GM12878 (cell line): ENCODE results near the gene GGA2. TPM values are rescaled to one million over a fixed set of nuclear protein-coding genes. Genes with fewer than 3 reads are reported as not detected.

Source experiments
- ASH2L ChIP-seq: fragments of 300-600, 200-600 bp; sonication (generic); IDR thresholded peaks from 2 replicates; pipeline ENCODE4 v1.6.1; 2017; ENCODE audit warnings: low read depth, mild to moderate bottlenecking, borderline replicate concordance
- EED ChIP-seq: sonication (generic); IDR thresholded peaks from 2 replicates; pipeline ENCODE4 v1.6.1; 2016; ENCODE audit warnings: antibody characterized with exemption, low read depth
- ETV6 ChIP-seq, 2 experiments: fragments of 450-650 bp in 1 of 2; IDR thresholded peaks in 1 of 2; conservative IDR thresholded peaks in 1 of 2; 2 replicates each; pipeline ENCODE4 v1.6.1; 2014; ENCODE audit warnings: antibody characterized with exemption in 1 of 2, borderline replicate concordance in 1 of 2, low read depth in 1 of 2, mild to moderate bottlenecking in 1 of 2, moderate library complexity in 1 of 2
- FOXK2 ChIP-seq: fragments of 450-650 bp; IDR thresholded peaks from 2 replicates; pipeline ENCODE4 v1.6.1; 2017; ENCODE audit warnings: mild to moderate bottlenecking, moderate library complexity
- IRF4 ChIP-seq: IDR thresholded peaks from 2 replicates; pipeline ENCODE4 v1.6.1; 2011; ENCODE audit warnings: low read depth, low read length
- JUND ChIP-seq: IDR thresholded peaks from 2 replicates; pipeline ENCODE4 v1.6.1; 2012; ENCODE audit warnings: low read depth, mild to moderate bottlenecking, low read length, improper control_type of control experiment, moderate library complexity
- KAT2A ChIP-seq: conservative IDR thresholded peaks from 2 replicates; pipeline ENCODE4 v1.6.1; 2011; ENCODE audit warnings: low read depth, low read length; ENCODE audit not compliant: control insufficient read depth
- KDM1A ChIP-seq: fragments of 200-600 bp; sonication (generic); IDR thresholded peaks from 2 replicates; pipeline ENCODE4 v1.6.1; 2016; ENCODE audit warnings: borderline replicate concordance
- MEF2B ChIP-seq: fragments of 450-650 bp; IDR thresholded peaks from 2 replicates; pipeline ENCODE4 v1.6.1; 2018; ENCODE audit warnings: mild to moderate bottlenecking, moderate library complexity; ENCODE audit not compliant: partially characterized antibody, poor library complexity, severe bottlenecking
- MXI1 ChIP-seq: fragments of 150-350 bp; IDR thresholded peaks from 2 replicates; pipeline ENCODE4 v1.6.1; 2011; ENCODE audit warnings: low read depth, mild to moderate bottlenecking, inconsistent platforms, low read length, improper control_type of control experiment
- MYB ChIP-seq: fragments of 150-350 bp; IDR thresholded peaks from 2 replicates; pipeline ENCODE4 v1.6.1; 2014; ENCODE audit warnings: mild to moderate bottlenecking, low read depth, low read length, borderline replicate concordance
- NR2C2 ChIP-seq: IDR thresholded peaks from 2 replicates; pipeline ENCODE4 v1.6.1; 2011; ENCODE audit warnings: borderline replicate concordance, low read depth; ENCODE audit not compliant: control insufficient read depth, insufficient read length
- POLR2AphosphoS5 ChIP-seq: IDR thresholded peaks from 2 replicates; pipeline ENCODE4 v1.6.1; 2011; ENCODE audit warnings: mild to moderate bottlenecking, low read length, inconsistent platforms
- RFX5 ChIP-seq: IDR thresholded peaks from 2 replicates; pipeline ENCODE4 v1.6.1; 2011; ENCODE audit warnings: low read depth, low read length, improper control_type of control experiment
- RUNX3 ChIP-seq: IDR thresholded peaks from 2 replicates; pipeline ENCODE4 v1.6.1; 2012; ENCODE audit warnings: low read length, inconsistent platforms
- SMAD5 ChIP-seq: IDR thresholded peaks from 2 replicates; pipeline ENCODE4 v1.6.1; 2016; ENCODE audit warnings: antibody characterized with exemption, low read depth
- SREBF1 ChIP-seq: IDR thresholded peaks from 2 replicates; pipeline ENCODE4 v1.6.1; 2012; ENCODE audit warnings: mild to moderate bottlenecking, low read length
- STAT3 ChIP-seq: IDR thresholded peaks from 2 replicates; pipeline ENCODE4 v1.6.1; 2011; ENCODE audit warnings: low read depth, low read length, improper control_type of control experiment
- USF2 ChIP-seq: IDR thresholded peaks from 2 replicates; pipeline ENCODE4 v1.6.1; 2011; ENCODE audit warnings: low read depth, low read length, improper control_type of control experiment, borderline replicate concordance
- ZBTB11 ChIP-seq: fragments of 450-650 bp; formaldehyde crosslinking; IDR thresholded peaks from 2 replicates; pipeline ENCODE4 v1.5.0; 2022; ENCODE audit warnings: mild to moderate bottlenecking, missing genetic modification characterization
- ZNF207 ChIP-seq: fragments of 450-650 bp; IDR thresholded peaks from 2 replicates; pipeline ENCODE4 v1.6.1; 2014; ENCODE audit warnings: antibody characterized with exemption, mild to moderate bottlenecking, borderline replicate concordance
- ZNF24 ChIP-seq: fragments of 450-650 bp; IDR thresholded peaks from 2 replicates; pipeline ENCODE4 v1.6.1; 2017; ENCODE audit warnings: antibody characterized with exemption, mild to moderate bottlenecking
- ZNF384 ChIP-seq: IDR thresholded peaks from 2 replicates; pipeline ENCODE4 v1.6.1; 2012; ENCODE audit warnings: low read depth, mild to moderate bottlenecking, low read length, improper control_type of control experiment, borderline replicate concordance
- polyA plus RNA-seq, 11 experiments: library from polyadenylated mRNA; depleted of rRNA in 4 of 11; unstranded in 6 of 11; stranded (reverse) in 5 of 11; fragments of >200 nt; fragmentation: Nextera tagmentation in 4 of 11; fragmentation: Illumina TruSeq in 1 of 11; extraction: Ambion mirVana in 4 of 11; extraction: Trizol in 1 of 11; gene quantifications; 1 replicate in 1 of 11; 2 replicates in 10 of 11; pipeline versions ENCODE4 v1.2.1 to v1.2.3, GENCODE V29; 2011 to 2016; ENCODE audit warnings: inconsistent platforms in 2 of 11, missing spikeins in 2 of 11, low read depth in 1 of 11
- total RNA-seq, 4 experiments: library from RNA; depleted of rRNA in 3 of 4; stranded (reverse); fragments of >200 nt in 3 of 4; fragmentation: Illumina TruSeq in 1 of 4; extraction: Trizol in 1 of 4; gene quantifications; 2 replicates each; pipeline versions ENCODE4 v1.2.1 to v1.2.3, GENCODE V29; 2013 to 2021
- TF ChIP-seq, protein P1 (sequence below): fragments of 450-650 bp; IDR thresholded peaks from 2 replicates; pipeline ENCODE4 v1.6.1; 2017; ENCODE audit warnings: mild to moderate bottlenecking, low read depth, inconsistent platforms; ENCODE audit not compliant: poor library complexity, severe bottlenecking
- TF ChIP-seq, protein P2 (sequence below): IDR thresholded peaks from 2 replicates; pipeline ENCODE4 v1.6.1; 2012; ENCODE audit warnings: low read depth, low read length, improper control_type of control experiment

The GGA2 gene
- total and polyA plus RNA-seq, 10 of the 15 experiments (the other 5 are each of a cell fraction or from before 2014, with no cell fraction given) = 14.1 to 153 (median 86.6) TPM

GRCh38 chr16:23510164-23510914 is at the start of gene GGA2 (continued):
- TF ChIP-seq USF2 (peak; percentile 78), POLR2AphosphoS5 (peak; percentile 91), RUNX3 (peak; percentile 33; the same call in 1 of the 2 replicates), ETV6 (conservative IDR thresholded peaks at IDR 0.05 in 1 of 2, IDR thresholded peaks at IDR 0.05 in 1 of 2; ENCODE audit: borderline replicate concordance in 1 of 2, low read depth in 1 of 2) (no peak), ASH2L (no peak), KDM1A (no peak), MYB (no peak), MXI1 (peak; percentile 59; the same call in 1 of the 2 replicates), ZNF384 (no peak), FOXK2 (no peak), ZNF207 (peak; percentile 85), JUND (no peak), RFX5 (no peak), IRF4 (no peak), ZBTB11 (no peak), NR2C2 (no peak), STAT3 (no peak), EED (no peak), KAT2A (no peak), SREBF1 (no peak), SMAD5 (no peak), MEF2B (peak; percentile 19), ZNF24 (no peak)
- TF ChIP-seq, protein P1, sequence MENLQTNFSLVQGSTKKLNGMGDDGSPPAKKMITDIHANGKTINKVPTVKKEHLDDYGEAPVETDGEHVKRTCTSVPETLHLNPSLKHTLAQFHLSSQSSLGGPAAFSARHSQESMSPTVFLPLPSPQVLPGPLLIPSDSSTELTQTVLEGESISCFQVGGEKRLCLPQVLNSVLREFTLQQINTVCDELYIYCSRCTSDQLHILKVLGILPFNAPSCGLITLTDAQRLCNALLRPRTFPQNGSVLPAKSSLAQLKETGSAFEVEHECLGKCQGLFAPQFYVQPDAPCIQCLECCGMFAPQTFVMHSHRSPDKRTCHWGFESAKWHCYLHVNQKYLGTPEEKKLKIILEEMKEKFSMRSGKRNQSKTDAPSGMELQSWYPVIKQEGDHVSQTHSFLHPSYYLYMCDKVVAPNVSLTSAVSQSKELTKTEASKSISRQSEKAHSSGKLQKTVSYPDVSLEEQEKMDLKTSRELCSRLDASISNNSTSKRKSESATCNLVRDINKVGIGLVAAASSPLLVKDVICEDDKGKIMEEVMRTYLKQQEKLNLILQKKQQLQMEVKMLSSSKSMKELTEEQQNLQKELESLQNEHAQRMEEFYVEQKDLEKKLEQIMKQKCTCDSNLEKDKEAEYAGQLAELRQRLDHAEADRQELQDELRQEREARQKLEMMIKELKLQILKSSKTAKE = no peak
- TF ChIP-seq, protein P2, sequence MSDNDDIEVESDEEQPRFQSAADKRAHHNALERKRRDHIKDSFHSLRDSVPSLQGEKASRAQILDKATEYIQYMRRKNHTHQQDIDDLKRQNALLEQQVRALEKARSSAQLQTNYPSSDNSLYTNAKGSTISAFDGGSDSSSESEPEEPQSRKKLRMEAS = peak; percentile 83
